IMR-90 (cell line): ENCODE measurements around the gene SUGT1. TPM values are rescaled to one million over a fixed set of nuclear protein-coding genes. Genes with fewer than 3 reads are reported as not detected.

Experiments used
- ATAC-seq: fragments of 200-7000 bp; cut with Tn5 transposase; 2 replicates; pipeline ENCODE4 v1.9.1; 2020; ENCODE audit warnings: low read depth, mild to moderate bottlenecking, moderate library complexity
- BruUV-seq: library from RNA; stranded (reverse); fragments of 400-500 nt; replicated peaks from 2 replicates; lab custom pipeline; 2021; lab: Mats Ljungman, UMichigan
- CTCF ChIA-PET: fragments of 300-600 bp; formaldehyde crosslinking; extraction: SDS; loops from one replicate; lab custom pipeline; 2021; ENCODE audit warnings: antibody characterized with exemption; lab: Yijun Ruan, JAX
- POLR2A ChIA-PET: fragments of 300-600 bp; sonication (Branson Sonifier 250); formaldehyde crosslinking; loops from one replicate; lab custom pipeline; 2022; ENCODE audit warnings: antibody characterized with exemption; ENCODE audit not compliant: unreplicated experiment; lab: Charles Lee
- DNase-seq: peaks from one replicate; pipeline ENCODE4 v3.0.0; 2013
- H2AFZ ChIP-seq: replicated peaks from 2 replicates; pipeline ENCODE3; 2013; ENCODE audit warnings: low read length, mild to moderate bottlenecking; ENCODE audit not compliant: poor library complexity
- H2AK5ac ChIP-seq: 2 replicates; pipeline ENCODE4 v1.6.1; 2013; ENCODE audit warnings: low read depth, low read length, inconsistent platforms
- H2AK9ac ChIP-seq: replicated peaks from 2 replicates; pipeline ENCODE3; 2013; ENCODE audit warnings: mild to moderate bottlenecking, low read depth, low read length, moderate library complexity; ENCODE audit not compliant: poor library complexity
- H2BK120ac ChIP-seq: 2 replicates; pipeline ENCODE4 v1.6.1; 2013; ENCODE audit warnings: low read depth, low read length, inconsistent platforms
- H2BK15ac ChIP-seq: 3 replicates; pipeline ENCODE4 v1.6.1; 2013; ENCODE audit warnings: low read depth, low read length, inconsistent platforms
- H2BK20ac ChIP-seq: 2 replicates; pipeline ENCODE4 v1.6.1; 2013; ENCODE audit warnings: low read depth, mild to moderate bottlenecking, inconsistent platforms, low read length, moderate library complexity
- H2BK5ac ChIP-seq: 2 replicates; pipeline ENCODE4 v1.6.1; 2013; ENCODE audit warnings: mild to moderate bottlenecking, low read depth, low read length, inconsistent platforms; ENCODE audit not compliant: poor library complexity, severe bottlenecking
- H3K14ac ChIP-seq: replicated peaks from 2 replicates; pipeline ENCODE4 v1.6.1; 2013; ENCODE audit warnings: low read depth, low read length, inconsistent platforms
- H3K18ac ChIP-seq: 2 replicates; pipeline ENCODE4 v1.6.1; 2013; ENCODE audit warnings: low read depth, low read length, control low read depth
- H3K23ac ChIP-seq: 2 replicates; pipeline ENCODE4 v1.6.1; 2013; ENCODE audit warnings: low read depth, low read length, inconsistent platforms
- H3K27ac ChIP-seq: 2 replicates; pipeline ENCODE4 v1.5.1; 2013; ENCODE audit warnings: mild to moderate bottlenecking, control low read depth, low read length; ENCODE audit not compliant: insufficient read depth
- H3K27me3 ChIP-seq: 2 replicates; pipeline ENCODE4 v1.6.1; 2013; ENCODE audit warnings: low read length; ENCODE audit not compliant: control insufficient read depth, insufficient read depth
- H3K36me3 ChIP-seq: 2 replicates; pipeline ENCODE4 v1.6.1; 2013; ENCODE audit warnings: low read length, mixed read lengths; ENCODE audit not compliant: control insufficient read depth, insufficient read depth
- H3K4ac ChIP-seq: 2 replicates; pipeline ENCODE4 v1.6.1; 2013; ENCODE audit warnings: low read depth, low read length, inconsistent platforms
- H3K4me1 ChIP-seq: 2 replicates; pipeline ENCODE4 v1.6.1; 2013; ENCODE audit warnings: low read length, mixed read lengths; ENCODE audit not compliant: control insufficient read depth, insufficient read depth
- H3K4me2 ChIP-seq: 2 replicates; pipeline ENCODE4 v1.6.1; 2013; ENCODE audit warnings: low read depth, mild to moderate bottlenecking, control low read depth, low read length, moderate library complexity
- H3K4me3 ChIP-seq: 2 replicates; pipeline ENCODE4 v1.5.1; 2013; ENCODE audit warnings: low read depth, mild to moderate bottlenecking, control low read depth, low read length, moderate library complexity; ENCODE audit not compliant: insufficient read depth
- H3K56ac ChIP-seq: 2 replicates; pipeline ENCODE4 v1.6.1; 2013; ENCODE audit warnings: low read length, inconsistent platforms; ENCODE audit not compliant: insufficient read depth; ENCODE audit errors: extremely low read depth
- H3K79me1 ChIP-seq, 2 experiments: 2 replicates each; pipeline ENCODE4 v1.6.1; 2013; ENCODE audit warnings: low read length in 2 of 2, inconsistent platforms in 1 of 2, low read depth in 1 of 2
- H3K9ac ChIP-seq: 2 replicates; pipeline ENCODE4 v1.6.1; 2013; ENCODE audit warnings: low read depth, low read length, control low read depth
- H3K9me1 ChIP-seq: 2 replicates; pipeline ENCODE4 v1.6.1; 2013; ENCODE audit warnings: low read length, inconsistent platforms; ENCODE audit not compliant: insufficient read depth
- H3K9me3 ChIP-seq: 2 replicates; pipeline ENCODE4 v1.6.1; 2013; ENCODE audit warnings: low read length; ENCODE audit not compliant: control insufficient read depth, insufficient read depth
- H4K20me1 ChIP-seq: 2 replicates; pipeline ENCODE4 v1.6.1; 2013; ENCODE audit warnings: low read length, inconsistent platforms; ENCODE audit not compliant: insufficient read depth
- H4K5ac ChIP-seq: 2 replicates; pipeline ENCODE4 v1.6.1; 2013; ENCODE audit warnings: mild to moderate bottlenecking, low read depth, low read length, control low read depth
- H4K8ac ChIP-seq, 2 experiments: 2 replicates each; pipeline ENCODE4 v1.6.1; 2013; ENCODE audit warnings: low read depth in 2 of 2, low read length in 2 of 2, control low read depth in 1 of 2, inconsistent platforms in 1 of 2
- H4K91ac ChIP-seq: 2 replicates; pipeline ENCODE4 v1.6.1; 2013; ENCODE audit warnings: low read depth, low read length, inconsistent platforms; ENCODE audit not compliant: insufficient read depth
- CEBPB ChIP-seq: IDR thresholded peaks from 2 replicates; pipeline ENCODE4 v1.6.1; 2012; ENCODE audit warnings: low read depth, low read length, improper control_type of control experiment
- CHD1 ChIP-seq: IDR thresholded peaks from 2 replicates; pipeline ENCODE4 v1.6.1; 2012; ENCODE audit warnings: low read depth, low read length, improper control_type of control experiment
- CTCF ChIP-seq: conservative IDR thresholded peaks from 2 replicates; pipeline ENCODE4 v1.5.1; 2012; ENCODE audit warnings: mild to moderate bottlenecking, low read depth, low read length, improper control_type of control experiment
- NFE2L2 ChIP-seq: fragments of 150-350 bp; IDR thresholded peaks from 2 replicates; pipeline ENCODE4 v1.6.1; 2016; ENCODE audit warnings: low read depth, mild to moderate bottlenecking, low read length
- SMC3 ChIP-seq: fragments of 150-350 bp; IDR thresholded peaks from 2 replicates; pipeline ENCODE4 v1.6.1; 2016; ENCODE audit warnings: low read depth, mild to moderate bottlenecking, antibody characterized with exemption, low read length, moderate library complexity
- WGBS, 2 experiments: methylation state at CpG; one replicate each; pipeline versions ENCODE4 v1.1.5 to v1.1.7; 2013; ENCODE audit warnings: missing lambda C conversion rate in 2 of 2; ENCODE audit not compliant: insufficient read length in 1 of 2; ENCODE audit errors: extremely low coverage in 2 of 2; 5-methylcytosine and 5-hydroxymethylcytosine counted together
- dilution Hi-C: fragments of 300-500 bp; cut with HindIII; formaldehyde crosslinking; loops from one replicate; pipeline ENCODE4 v1.14.3; 2018; ENCODE audit warnings: low sequenced_read_pairs; ENCODE audit not compliant: unreplicated experiment
- in situ Hi-C: fragments of 300-500 bp; cut with MboI; formaldehyde crosslinking; loops from 3 replicates; pipeline ENCODE4 v1.14.3; 2019; ENCODE audit warnings: low sequenced_read_pairs, inconsistent platforms, mixed read lengths
- intact Hi-C: fragments of 100-400 bp; cut with micrococcal nuclease; formaldehyde crosslinking; loops from 2 replicates; pipeline ENCODE4 v1.10.0; 2022
- polyA plus RNA-seq, 3 experiments: library from polyadenylated mRNA; depleted of rRNA; stranded (reverse); fragments of >200 nt; gene quantifications; 2 replicates each; pipeline ENCODE4 v1.2.3, GENCODE V29; 2012; ENCODE audit warnings: low replicate concordance in 1 of 3
- total RNA-seq: library from RNA; depleted of rRNA; stranded (reverse); fragments of >200 nt; gene quantifications from 2 replicates; pipeline ENCODE4 v1.2.3, GENCODE V29; 2012

SUGT1 gene
- total and polyA plus RNA-seq, 2 of the 4 experiments (the other 2 are of a cell fraction), result 21.5 to 24.6 TPM

GRCh38 chr13:52615134-52615801, 37.4 kb upstream of the SUGT1 start:
- Histone ChIP-seq H2AFZ (no peak overlapping the region), H2BK20ac (no peak overlapping the region), H3K9me1 (peaks cover 9% of the 10 kb centered on the region; the same call in 1 of the 2 replicates), H3K36me3 (no peaks in the 10 kb centered on the region), H4K20me1 (no peaks in the 10 kb centered on the region), H3K4me3 (no peak overlapping the region), H3K18ac (no peak overlapping the region), H4K91ac (no peak overlapping the region), H3K4ac (no peak overlapping the region), H4K5ac (no peak overlapping the region), H3K56ac (no peak overlapping the region), H2BK15ac (no peak overlapping the region), H2AK9ac (no peak overlapping the region), H3K9ac (no peak overlapping the region), H3K27me3 (no peaks in the 10 kb centered on the region), H3K4me1 (no peaks in the 10 kb centered on the region), H3K79me1 (peaks cover 3 to 17% of the 10 kb centered on the region in 2 experiments; a peak in 3 of 4 replicates), H3K23ac (no peak overlapping the region), H2BK5ac (no peak overlapping the region), H2BK120ac (no peak overlapping the region), H4K8ac (no peak overlapping the region), H3K27ac (no peak overlapping the region), H3K4me2 (no peak overlapping the region), H3K9me3 (no peaks in the 10 kb centered on the region), H2AK5ac (no peak overlapping the region), H3K14ac (no peak overlapping the region)
- in situ Hi-C loops (loop anchor here (25.0 kb wide), 1 partner anchor 522 kb away; no protein-coding TSS in a partner anchor), dilution Hi-C loops (no loop called here), intact Hi-C loops (no loop called here)
- DNase-seq (no peak), ATAC-seq (no peak)
- TF ChIP-seq CTCF, result no peak
- TF ChIP-seq CEBPB, result peak; percentile 86
- no peak for TF ChIP-seq CHD1
- no peak for TF ChIP-seq SMC3
- TF ChIP-seq NFE2L2, result no peak
- ChIA-PET CTCF (no interaction called here), POLR2A (no interaction called here)
- BruUV-seq, result no TSS peak
- WGBS, 2 experiments, result no CpG with 5 or more reads among the region's 4 CpGs
